CD8-positive, alpha-beta memory T cell (primary cell): ENCODE results near the gene TRIP11. TPM values are rescaled to one million over a fixed set of nuclear protein-coding genes. Genes with fewer than 3 reads are reported as not detected.
"Not testable (repeated sequence)": the region's sequence is repeated elsewhere in the genome, so short reads cannot be mapped to it uniquely, and the experiment has no call there.

Experiments used
- CTCF ChIA-PET: fragments of 350-600 bp; sonication (Branson Sonifier 250); formaldehyde crosslinking; loops from one replicate; lab custom pipeline; 2021; ENCODE audit warnings: antibody characterized with exemption; lab: Charles Lee
- POLR2A ChIA-PET: fragments of 350-600 bp; sonication (Branson Sonifier 250); formaldehyde crosslinking; loops from one replicate; lab custom pipeline; 2021; ENCODE audit warnings: antibody characterized with exemption; lab: Charles Lee
- DNase-seq, 5 donors: peaks; one replicate each; pipeline versions ENCODE4 v3.0.0 to v3.0.0-alpha.2; 2020 to 2022; ENCODE audit warnings: mixed read lengths in 1 of 5
- H3K27ac ChIP-seq: one replicate; pipeline ENCODE4 v1.7.0; 2013; ENCODE audit warnings: low read depth, mild to moderate bottlenecking, low read length, moderate library complexity
- H3K27me3 ChIP-seq: 2 replicates; pipeline ENCODE4 v1.7.0; 2013; ENCODE audit warnings: low read length, mild to moderate bottlenecking; ENCODE audit not compliant: insufficient read depth, poor library complexity, severe bottlenecking
- H3K36me3 ChIP-seq: 2 replicates; pipeline ENCODE4 v1.7.0; 2013; ENCODE audit warnings: mild to moderate bottlenecking, low read length, moderate library complexity; ENCODE audit not compliant: insufficient read depth
- H3K4me1 ChIP-seq: 2 replicates; pipeline ENCODE4 v1.7.0; 2013; ENCODE audit warnings: mild to moderate bottlenecking, low read length, moderate library complexity; ENCODE audit not compliant: insufficient read depth
- H3K4me3 ChIP-seq: 2 replicates; pipeline ENCODE4 v1.7.0; 2013; ENCODE audit warnings: mild to moderate bottlenecking, low read length
- H3K9me3 ChIP-seq: 2 replicates; pipeline ENCODE4 v1.7.0; 2013; ENCODE audit warnings: mild to moderate bottlenecking, low read length
- H3K27ac Mint-ChIP-seq, 8 donors: one replicate each; pipeline ENCODE4 v1.8.0; 2020 to 2021; ENCODE audit warnings: mixed read lengths in 8 of 8, mild to moderate bottlenecking in 6 of 8, inconsistent platforms in 3 of 8, moderate library complexity in 3 of 8
- H3K27me3 Mint-ChIP-seq, 2 donors: one replicate each; pipeline ENCODE4 v1.8.0; 2020 to 2021; ENCODE audit warnings: mixed read lengths in 2 of 2, mild to moderate bottlenecking in 1 of 2, moderate library complexity in 1 of 2
- H3K36me3 Mint-ChIP-seq, 3 donors: one replicate each; pipeline ENCODE4 v1.8.0; 2020 to 2021; ENCODE audit warnings: mixed read lengths in 3 of 3, inconsistent platforms in 1 of 3, mild to moderate bottlenecking in 1 of 3
- H3K4me1 Mint-ChIP-seq, 3 donors: one replicate each; pipeline ENCODE4 v1.8.0; 2020 to 2021; ENCODE audit warnings: mixed read lengths in 3 of 3, inconsistent platforms in 1 of 3, mild to moderate bottlenecking in 1 of 3
- H3K4me3 Mint-ChIP-seq, 7 donors: one replicate each; pipeline ENCODE4 v1.8.0; 2020 to 2021; ENCODE audit warnings: mixed read lengths in 7 of 7, mild to moderate bottlenecking in 6 of 7, moderate library complexity in 4 of 7, inconsistent platforms in 2 of 7
- H3K9me3 Mint-ChIP-seq, 5 donors: one replicate each; pipeline ENCODE4 v1.8.0; 2020 to 2022; ENCODE audit warnings: mixed read lengths in 5 of 5, mild to moderate bottlenecking in 3 of 5, moderate library complexity in 2 of 5, inconsistent platforms in 1 of 5
- polyA plus RNA-seq: library from polyadenylated mRNA; unstranded; fragments of 300-500 nt; fragmentation: Illumina TruSeq; gene quantifications from one replicate; pipeline ENCODE4 v1.2.3, GENCODE V29; 2021
- total RNA-seq, 2 experiments: library from RNA; stranded (reverse); gene quantifications; one replicate each; pipeline ENCODE4 v1.2.3, GENCODE V29; 2021

The TRIP11 gene
- total and polyA plus RNA-seq, 3 experiments from 2014 or later: 45.7 to 75.2 (median 50.8) TPM

DNA sequence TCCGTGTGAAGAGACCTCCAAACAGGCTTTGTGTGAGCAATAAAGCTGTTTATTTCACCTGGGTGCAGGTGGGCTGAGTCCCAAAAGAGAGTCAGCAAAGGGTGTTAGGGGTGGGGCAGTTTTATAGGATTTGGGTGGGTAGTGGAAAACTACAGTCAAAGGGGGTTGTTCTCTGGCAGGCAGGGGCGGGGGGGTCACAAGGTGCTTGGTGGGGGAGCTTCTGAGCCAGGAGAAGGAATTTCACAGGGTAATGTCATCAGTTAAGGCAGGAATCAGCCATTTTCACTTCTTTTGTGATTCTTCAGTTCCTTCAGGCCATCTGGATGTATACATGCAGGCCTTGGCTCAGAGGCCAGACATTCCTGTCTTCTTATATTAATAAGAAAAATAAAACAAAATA is 1.9 kb upstream of the TRIP11 start:
- H3K27me3 ChIP-seq, H3K27ac ChIP-seq, H3K27me3 Mint-ChIP-seq, POLR2A ChIA-PET, H3K4me3 ChIP-seq, H3K36me3 ChIP-seq, H3K9me3 Mint-ChIP-seq, DNase-seq, H3K9me3 ChIP-seq: not testable (repeated sequence)
- Mint-ChIP-seq H3K36me3 (peaks cover 0 to 24% (median 4%) of the 10 kb centered on the region in 3 donors), H3K4me3 (peak overlapping the region in 2 of 7 donors; percentile 32 to 70), H3K27ac (peak overlapping the region in 3 of 8 donors; percentile 8 to 99 (median 71)), H3K4me1 (peaks cover 31 to 47% (median 36%) of the 10 kb centered on the region in 3 donors)
- H3K4me1 ChIP-seq: peaks cover 32% of the 10 kb centered on the region
- CTCF ChIA-PET: interaction anchor here (2.8 kb wide), 1 partner anchor 65 kb away, joined by 15 read pairs; the partner anchor contains the start of gene ATXN3

DNA sequence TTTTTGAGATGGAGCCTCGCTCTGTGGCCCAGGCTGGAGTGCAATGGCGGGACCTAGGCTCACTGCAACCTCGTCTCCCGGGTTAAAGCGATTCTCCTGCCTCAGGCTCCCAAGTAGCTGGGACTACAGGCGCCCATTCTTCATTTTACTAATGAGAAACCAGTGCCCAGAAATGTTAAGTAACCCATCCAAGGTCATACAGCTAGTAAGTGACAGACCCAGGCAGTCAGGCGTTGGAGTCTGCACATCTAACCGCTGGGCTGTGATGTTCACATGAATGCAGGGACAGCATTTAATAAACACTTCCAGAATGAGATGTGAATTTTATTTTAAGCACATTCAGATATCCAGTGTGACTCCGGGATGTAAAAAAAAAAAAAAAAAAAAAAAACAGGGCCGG is 1.3 kb upstream of the TRIP11 start:
- no peak for DNase-seq
- Histone ChIP-seq H3K27me3 (no peaks in the 10 kb centered on the region), H3K27ac (peak overlapping the region; percentile 89), H3K36me3 (no peaks in the 10 kb centered on the region), H3K9me3 (no peaks in the 10 kb centered on the region), H3K4me3 (no peak overlapping the region), H3K4me1 (peaks cover 37% of the 10 kb centered on the region)
- ChIA-PET POLR2A (interaction anchor here (2.4 kb wide), 1 partner anchor 80 kb away, joined by 24 read pairs; the partner anchor contains the start of genes CPSF2 and NDUFB1), CTCF (interaction anchor here (0.8 to 2.8 kb wide), 2 partner anchors 17 to 65 kb away, joined by 5 to 15 read pairs; partner anchors contain the start of gene ATXN3)
- H3K4me3 Mint-ChIP-seq: peak overlapping the region in 4 of 7 donors; percentile 93 to 99 (median 96)
- peaks cover 36 to 53% (median 42%) of the 10 kb centered on the region in 3 donors for H3K4me1 Mint-ChIP-seq
- peaks cover 0 to 27% (median 4%) of the 10 kb centered on the region in 3 donors for H3K36me3 Mint-ChIP-seq
- H3K27ac Mint-ChIP-seq: peak overlapping the region in 5 of 8 donors; percentile 8 to 99 (median 71)
- peaks cover 0 to 2% (median 0%) of the 10 kb centered on the region in 5 donors for H3K9me3 Mint-ChIP-seq
- H3K27me3 Mint-ChIP-seq: no peaks in the 10 kb centered on the region

DNA sequence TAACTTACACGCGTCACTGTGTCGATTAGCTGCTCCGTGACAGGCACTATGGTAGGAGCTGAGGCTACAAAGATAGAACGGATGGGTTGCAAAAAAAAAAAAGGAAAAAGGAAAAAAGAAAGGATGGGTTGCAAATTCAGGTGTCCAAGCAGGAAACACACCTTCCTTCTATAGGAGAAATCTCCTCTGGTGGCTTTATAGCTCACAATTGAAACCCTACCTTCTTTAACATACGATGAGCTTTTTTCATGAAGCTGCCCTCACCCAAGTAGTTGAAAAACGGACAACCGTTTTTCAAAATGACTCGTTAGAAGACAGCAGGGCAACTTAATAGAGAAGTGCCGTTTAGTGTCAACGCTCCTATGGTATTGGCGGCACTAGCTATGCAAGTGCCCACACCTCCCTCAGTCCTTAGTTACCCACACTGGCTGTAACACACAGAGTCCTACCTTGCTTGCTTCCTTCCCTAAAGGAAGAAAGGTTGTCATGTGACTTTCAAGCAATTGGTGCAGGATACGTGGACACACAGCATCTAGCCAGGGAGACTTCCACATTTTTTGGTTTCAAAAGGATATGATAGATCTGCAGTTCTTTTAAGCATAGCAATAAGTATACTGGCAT is 682 bp upstream of the TRIP11 start:
- Mint-ChIP-seq H3K27ac (peak overlapping the region; percentile 98 to 100 (median 98)), H3K4me1 (peaks cover 42 to 57% (median 47%) of the 10 kb centered on the region in 3 donors), H3K36me3 (peaks cover 0 to 30% (median 4%) of the 10 kb centered on the region in 3 donors), H3K9me3 (peaks cover 0 to 2% (median 0%) of the 10 kb centered on the region in 5 donors), H3K4me3 (peak overlapping the region; percentile 93 to 99 (median 97)), H3K27me3 (no peaks in the 10 kb centered on the region)
- DNase-seq: no peak
- Histone ChIP-seq H3K36me3 (no peaks in the 10 kb centered on the region), H3K9me3 (no peaks in the 10 kb centered on the region), H3K27me3 (no peaks in the 10 kb centered on the region), H3K4me3 (peak overlapping the region; percentile 83), H3K4me1 (peaks cover 38% of the 10 kb centered on the region), H3K27ac (peak overlapping the region; percentile 89)
- ChIA-PET CTCF (interaction anchor here (0.8 to 2.8 kb wide), 7 partner anchors 17 to 82 kb away, joined by 3 to 15 read pairs (median 4); partner anchors contain the start of genes ATXN3, CPSF2 and NDUFB1), POLR2A (interaction anchor here (0.5 to 2.4 kb wide), 8 partner anchors 36 to 645 kb away, joined by 3 to 24 read pairs (median 5); partner anchors contain the start of genes ATXN3, CPSF2 and NDUFB1)

DNA sequence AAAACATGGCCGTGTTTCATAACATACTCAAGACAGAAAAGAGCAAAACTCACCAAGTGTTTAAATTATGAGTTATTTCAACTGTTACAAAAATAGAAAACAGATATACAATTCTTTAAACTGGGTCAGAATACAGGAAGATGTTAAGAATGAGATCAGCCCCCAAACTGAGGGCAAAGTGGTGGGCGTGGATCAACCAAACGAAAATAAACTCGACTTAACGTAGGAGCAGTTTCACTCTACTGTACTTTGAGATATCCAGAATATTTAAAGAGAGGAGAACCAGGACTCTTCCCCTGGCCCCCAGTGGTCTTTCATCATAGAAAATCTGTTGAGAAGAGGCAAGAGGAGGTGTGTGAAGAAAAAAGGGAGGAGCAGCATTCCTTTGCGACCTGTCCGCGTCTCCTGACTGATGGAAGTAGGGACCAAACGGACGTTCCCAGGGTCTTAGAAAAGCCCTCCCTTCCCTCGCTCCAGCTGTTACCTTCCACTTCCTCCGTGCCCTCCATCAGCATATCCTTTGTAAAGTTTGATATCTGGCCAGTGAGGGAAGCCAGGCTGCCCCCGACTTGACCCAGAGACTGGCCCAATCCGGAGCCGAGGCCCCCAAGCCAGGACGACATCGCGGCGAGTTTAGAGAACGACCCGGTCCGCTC is 668 bp downstream of the TRIP11 start:
- Mint-ChIP-seq H3K36me3 (peaks cover 0 to 31% (median 4%) of the 10 kb centered on the region in 3 donors), H3K4me1 (peaks cover 49 to 57% (median 54%) of the 10 kb centered on the region in 3 donors), H3K27me3 (no peaks in the 10 kb centered on the region), H3K9me3 (no peaks in the 10 kb centered on the region), H3K4me3 (peak overlapping the region; percentile 93 to 99 (median 97)), H3K27ac (peak overlapping the region; percentile 98 to 100 (median 98))
- peak overlapping the region; percentile 89 for H3K27ac ChIP-seq
- peaks cover 38% of the 10 kb centered on the region for H3K4me1 ChIP-seq
- no peaks in the 10 kb centered on the region for H3K36me3 ChIP-seq
- peak in 3 of 5 donors; percentile 2 to 34 (median 11) for DNase-seq
- H3K4me3 ChIP-seq: peak overlapping the region; percentile 83
- no peaks in the 10 kb centered on the region for H3K9me3 ChIP-seq
- no peaks in the 10 kb centered on the region for H3K27me3 ChIP-seq
- ChIA-PET POLR2A (interaction anchor here (0.5 to 2.4 kb wide), 3 partner anchors 45 to 1250 kb away, joined by 4 to 24 read pairs (median 6); partner anchors contain the start of genes CPSF2 and NDUFB1), CTCF (interaction anchor here (1.0 to 2.8 kb wide), 5 partner anchors 50 to 83 kb away, joined by 3 to 15 read pairs (median 4); partner anchors contain the start of genes ATXN3, CPSF2 and NDUFB1)

DNA sequence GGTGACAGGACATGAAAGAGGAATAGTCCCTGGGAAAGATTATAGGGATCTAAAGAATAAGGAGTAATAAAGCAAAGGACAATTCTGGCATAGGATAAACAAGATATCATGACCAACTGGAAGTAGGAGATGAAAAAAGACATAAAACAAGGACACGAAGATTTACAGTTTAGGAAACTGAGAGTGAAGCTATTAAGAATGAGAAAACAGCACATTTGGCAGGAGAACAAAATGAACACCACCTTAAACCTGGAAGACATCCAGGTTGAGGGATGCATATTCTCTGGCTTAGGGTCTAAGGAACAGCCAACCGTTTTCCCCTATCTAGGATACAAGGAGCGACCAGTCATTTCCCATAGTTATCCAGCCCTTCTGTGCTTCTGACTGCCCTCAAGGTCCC is 1.9 kb downstream of the TRIP11 start:
- no peaks in the 10 kb centered on the region for H3K36me3 ChIP-seq
- H3K4me1 ChIP-seq: peaks cover 38% of the 10 kb centered on the region
- Mint-ChIP-seq H3K27me3 (no peaks in the 10 kb centered on the region), H3K4me3 (peak overlapping the region; percentile 72 to 98 (median 95)), H3K9me3 (no peaks in the 10 kb centered on the region), H3K36me3 (peaks cover 0 to 39% (median 4%) of the 10 kb centered on the region in 3 donors), H3K4me1 (peaks cover 53 to 67% (median 63%) of the 10 kb centered on the region in 3 donors), H3K27ac (peak overlapping the region in 7 of 8 donors; percentile 44 to 98 (median 82))
- no peaks in the 10 kb centered on the region for H3K9me3 ChIP-seq
- ChIA-PET CTCF (no interaction called here), POLR2A (no interaction called here)
- H3K27me3 ChIP-seq: no peaks in the 10 kb centered on the region
- H3K4me3 ChIP-seq: no peak overlapping the region
- DNase-seq: no peak
- H3K27ac ChIP-seq: no peak overlapping the region

DNA sequence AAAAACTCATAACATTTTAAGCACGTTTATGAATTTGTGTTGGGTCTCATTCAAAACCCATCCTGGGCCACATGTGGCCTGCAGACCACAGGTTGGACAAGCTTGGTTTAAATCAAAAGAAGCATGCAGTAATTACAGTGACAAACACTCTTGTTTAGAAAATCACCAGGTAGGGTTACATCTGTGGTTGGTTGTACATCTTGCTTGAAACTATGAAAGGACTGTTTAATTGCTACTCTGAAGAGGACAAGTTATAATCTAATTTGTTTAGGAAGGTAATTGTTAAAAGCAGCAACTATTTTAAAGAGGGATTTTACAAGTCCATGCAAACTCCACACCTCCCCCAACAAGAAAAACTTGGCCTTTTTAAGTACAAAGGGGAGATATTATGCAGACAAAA is 4.0 kb downstream of the TRIP11 start:
- Histone ChIP-seq H3K9me3 (no peaks in the 10 kb centered on the region), H3K36me3 (no peaks in the 10 kb centered on the region), H3K4me1 (peaks cover 30% of the 10 kb centered on the region), H3K27ac (no peak overlapping the region), H3K4me3 (no peak overlapping the region), H3K27me3 (no peaks in the 10 kb centered on the region)
- H3K4me3 Mint-ChIP-seq: peak overlapping the region in 1 of 7 donors; percentile 37
- ChIA-PET CTCF (interaction anchor here (1.8 kb wide), 1 partner anchor 71 kb away, joined by 4 read pairs; the partner anchor contains the start of gene ATXN3), POLR2A (no interaction called here)
- no peak for DNase-seq
- peaks cover 0 to 50% (median 4%) of the 10 kb centered on the region in 3 donors for H3K36me3 Mint-ChIP-seq
- H3K27ac Mint-ChIP-seq: peak overlapping the region in 3 of 8 donors; percentile 10 to 59 (median 19)
- no peaks in the 10 kb centered on the region for H3K9me3 Mint-ChIP-seq
- H3K4me1 Mint-ChIP-seq: peaks cover 50 to 63% (median 61%) of the 10 kb centered on the region in 3 donors
- H3K27me3 Mint-ChIP-seq: no peaks in the 10 kb centered on the region

DNA sequence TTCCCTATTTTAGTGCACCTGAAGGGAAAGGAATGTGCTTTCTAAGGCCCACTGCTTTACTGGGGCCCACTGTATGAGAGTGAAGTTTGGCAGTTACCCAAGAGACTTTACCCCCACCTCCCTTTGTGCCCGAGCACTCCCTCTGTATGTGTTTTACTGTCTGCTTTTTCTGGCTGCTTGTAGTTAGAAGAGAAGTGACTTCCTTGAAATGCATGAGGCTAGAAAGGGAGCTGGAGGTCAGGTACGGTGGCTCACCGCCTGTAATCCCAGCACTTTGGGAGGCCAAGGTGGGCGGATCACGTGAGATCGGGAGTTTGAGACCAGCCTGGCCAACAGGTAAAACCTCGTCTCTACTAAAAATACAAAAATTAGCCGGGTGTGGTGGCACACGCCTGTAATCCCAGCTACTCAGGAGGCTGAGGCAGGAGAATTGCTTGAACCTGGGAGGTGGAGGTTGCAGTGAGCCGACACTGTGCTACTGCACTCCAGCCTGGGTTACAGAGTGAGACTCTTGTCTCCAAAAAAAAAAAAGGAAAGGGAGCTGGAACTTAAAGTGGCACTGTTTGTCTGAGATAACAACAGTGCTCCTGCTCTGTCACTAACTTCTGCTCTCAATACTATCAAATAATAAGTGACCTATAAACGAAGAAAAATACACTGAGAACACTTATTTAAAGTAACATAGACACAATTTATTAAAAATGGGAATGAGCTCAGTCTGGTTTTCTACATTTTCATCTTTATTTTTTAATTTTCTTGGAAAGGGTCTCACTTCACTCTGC is 5.8 kb downstream of the TRIP11 start:
- H3K36me3 Mint-ChIP-seq: peaks cover 0 to 48% (median 5%) of the 10 kb centered on the region in 3 donors
- no peaks in the 10 kb centered on the region for H3K36me3 ChIP-seq
- peaks cover 38 to 56% (median 43%) of the 10 kb centered on the region in 3 donors for H3K4me1 Mint-ChIP-seq
- ChIA-PET CTCF (interaction anchor here (1.8 kb wide), 1 partner anchor 72 kb away, joined by 4 read pairs; the partner anchor contains the start of gene ATXN3), POLR2A (no interaction called here)
- peaks cover 26% of the 10 kb centered on the region for H3K4me1 ChIP-seq
- DNase-seq: no peak
- H3K4me3 Mint-ChIP-seq: peak overlapping the region in 1 of 7 donors; percentile 47
- H3K27ac Mint-ChIP-seq: peak overlapping the region in 4 of 8 donors; percentile 9 to 42 (median 28)
- H3K27ac ChIP-seq: no peak overlapping the region
- H3K27me3 Mint-ChIP-seq: no peaks in the 10 kb centered on the region
- H3K9me3 ChIP-seq: no peaks in the 10 kb centered on the region
- H3K9me3 Mint-ChIP-seq: no peaks in the 10 kb centered on the region
- no peaks in the 10 kb centered on the region for H3K27me3 ChIP-seq
- H3K4me3 ChIP-seq: no peak overlapping the region
